ENCODE measurements around the gene CD8B2.
A peak's percentile ranks its signal among the peaks of the same experiment; 100 is the strongest.
"Not testable (repeated sequence)": the region's sequence is repeated elsewhere in the genome, so short reads cannot be mapped to it uniquely, and the experiment has no call there.

CD8B2 gene

DNA sequence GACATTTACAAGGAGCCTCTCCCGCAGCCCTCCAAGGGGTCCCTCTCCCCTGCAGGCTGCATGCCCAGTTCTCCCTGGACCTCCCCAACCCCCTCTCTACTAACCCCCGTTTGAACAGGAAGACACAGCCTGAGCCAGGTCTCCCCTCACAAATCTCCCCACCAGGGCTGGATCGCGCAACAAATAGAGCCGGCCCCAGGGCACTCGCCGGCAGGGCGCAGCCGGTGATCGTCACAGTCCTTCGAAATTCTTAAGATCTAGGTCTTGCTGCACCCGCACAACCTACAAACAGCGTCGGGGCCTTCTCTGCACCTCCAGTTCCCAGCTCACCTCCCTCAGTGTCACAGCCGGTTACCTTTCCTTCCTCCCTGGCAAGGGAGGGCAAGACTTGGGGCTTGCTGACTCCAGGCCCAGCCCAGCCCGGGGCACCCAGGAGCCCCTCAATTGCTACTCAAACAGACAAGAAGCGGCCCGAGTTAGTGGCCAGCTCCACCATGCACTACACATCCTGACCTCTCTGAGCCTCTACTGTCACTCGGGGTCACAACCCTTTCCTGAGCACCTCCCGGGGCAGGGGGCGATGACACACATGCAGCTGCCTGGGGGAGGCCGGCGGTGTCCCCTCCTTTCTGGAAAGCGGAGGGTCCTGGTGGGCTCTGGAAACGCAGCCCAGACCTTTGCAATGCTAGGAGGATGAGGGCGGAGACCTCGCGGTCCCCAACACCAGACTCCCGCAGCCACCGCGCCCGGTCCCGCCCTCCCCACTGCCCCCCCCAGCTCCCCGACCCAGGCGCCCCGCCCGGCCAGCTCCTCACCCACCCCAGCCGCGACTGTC lies at the start of gene CD8B2:
TSS of gene CD8B2 (plus strand) at position 814 of the 835 bp plus-strand sequence. CDS start 63 bp downstream, outside the sequence.
- DNase-seq (ENCODE audit: low spot score) = not testable (repeated sequence)

DNA sequence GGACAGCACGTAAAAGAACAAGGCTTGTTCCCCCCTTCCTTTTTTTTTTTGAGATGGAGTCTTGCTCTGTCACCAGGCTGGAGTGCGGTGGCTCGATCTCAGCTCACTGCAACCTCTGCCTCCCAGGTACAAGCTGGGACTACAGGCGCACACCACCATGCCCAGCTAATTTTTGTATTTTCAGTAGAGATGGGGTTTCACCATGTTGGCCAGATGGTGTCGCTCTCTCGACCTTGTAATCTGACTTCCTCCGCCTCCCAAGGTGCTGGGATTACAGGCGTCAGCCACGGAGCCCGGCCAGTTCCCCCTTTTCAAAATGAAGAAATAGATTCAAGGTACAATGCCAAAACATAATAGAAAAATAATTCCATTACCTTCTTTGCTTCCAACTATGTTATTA lies 25.3 kb upstream of the CD8B2 start:
- not testable (repeated sequence) for DNase-seq (ENCODE audit: low spot score)

DNA sequence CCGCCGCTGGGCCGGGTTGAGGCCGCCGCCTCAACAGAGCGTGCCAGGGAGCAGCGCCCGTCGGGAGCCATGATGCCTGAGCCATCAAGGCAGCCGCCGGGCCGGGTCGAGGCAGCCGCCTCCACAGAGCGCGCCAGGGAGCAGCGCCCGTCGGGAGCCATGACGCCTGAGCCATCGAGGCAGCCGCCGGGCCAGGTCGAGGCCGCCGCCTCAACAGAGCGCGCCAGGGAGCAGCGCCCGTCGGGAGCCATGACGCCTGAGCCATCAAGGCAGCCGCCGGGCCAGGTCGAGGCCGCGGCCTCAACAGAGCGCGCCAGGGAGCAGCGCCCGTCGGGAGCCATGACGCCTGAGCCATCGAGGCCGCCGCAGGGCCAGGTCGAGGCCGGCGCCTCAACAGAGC lies 19.6 kb upstream of the CD8B2 start:
- DNase-seq (ENCODE audit: low spot score) = not testable (repeated sequence)

DNA sequence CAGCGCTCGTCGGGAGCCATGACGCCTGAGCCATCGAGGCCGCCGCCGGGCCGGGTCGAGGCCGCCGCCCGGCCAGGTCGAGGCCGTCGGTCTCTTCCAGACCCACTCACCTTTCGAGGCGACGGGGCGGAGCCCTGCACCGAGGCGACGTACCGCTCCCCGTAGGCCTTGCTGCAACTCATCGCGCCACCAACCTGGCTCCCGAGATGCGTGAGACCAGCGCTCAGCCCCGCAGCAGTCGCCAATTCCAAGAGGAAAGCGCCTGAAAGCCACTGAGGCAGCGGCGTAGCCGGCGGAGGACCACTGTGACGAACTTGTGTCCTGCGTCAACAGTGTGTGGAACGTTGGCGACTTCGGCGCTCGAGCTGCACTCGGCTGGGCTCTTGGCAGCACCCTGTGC lies 19.1 kb upstream of the CD8B2 start, which contains the start of gene RGPD3:
TSS of gene RGPD3 (minus strand) at position 307 of the 400 bp plus-strand sequence. CDS start at position 182, 125 bp downstream.
- DNase-seq (ENCODE audit: low spot score) = not testable (repeated sequence)

DNA sequence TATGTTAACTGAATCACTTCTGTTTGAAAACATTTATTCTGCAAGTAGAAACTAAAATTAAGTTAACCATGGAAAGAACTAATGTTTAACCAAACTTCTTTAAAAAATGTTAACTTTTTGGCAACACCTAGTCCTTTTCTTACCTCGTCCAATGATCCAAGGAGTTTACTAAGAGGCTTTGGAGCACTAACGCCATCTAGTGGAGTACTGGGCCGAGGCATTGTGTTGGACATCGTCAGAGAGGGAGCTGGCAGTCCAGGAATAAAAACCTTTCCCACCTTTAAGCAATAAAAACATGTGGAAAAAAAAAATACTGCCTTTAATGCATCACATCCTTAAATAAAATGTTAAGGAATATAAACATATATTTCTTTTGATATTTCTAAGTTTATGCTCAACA lies 16.5 kb upstream of the CD8B2 start:
- not testable (repeated sequence) for DNase-seq (ENCODE audit: low spot score)

DNA sequence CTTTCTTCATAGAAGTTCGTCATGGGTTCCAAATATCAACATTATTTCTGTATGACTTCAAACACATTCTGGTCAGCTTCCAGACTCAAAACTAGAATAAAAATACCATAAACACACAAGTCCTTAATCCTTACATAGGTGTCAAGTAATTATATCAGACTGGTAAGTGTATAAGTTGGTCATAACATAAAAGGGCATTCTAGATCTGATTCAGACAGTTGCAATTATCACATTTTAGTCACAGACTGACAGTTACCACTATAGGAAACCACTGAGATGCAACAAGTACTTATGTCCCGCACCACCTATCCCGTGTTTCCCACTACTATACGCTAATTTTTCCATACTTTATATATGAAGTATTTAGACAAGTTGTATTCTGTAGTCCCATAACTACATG lies 9.5 kb upstream of the CD8B2 start:
- DNase-seq (ENCODE audit: low spot score) = not testable (repeated sequence)

DNA sequence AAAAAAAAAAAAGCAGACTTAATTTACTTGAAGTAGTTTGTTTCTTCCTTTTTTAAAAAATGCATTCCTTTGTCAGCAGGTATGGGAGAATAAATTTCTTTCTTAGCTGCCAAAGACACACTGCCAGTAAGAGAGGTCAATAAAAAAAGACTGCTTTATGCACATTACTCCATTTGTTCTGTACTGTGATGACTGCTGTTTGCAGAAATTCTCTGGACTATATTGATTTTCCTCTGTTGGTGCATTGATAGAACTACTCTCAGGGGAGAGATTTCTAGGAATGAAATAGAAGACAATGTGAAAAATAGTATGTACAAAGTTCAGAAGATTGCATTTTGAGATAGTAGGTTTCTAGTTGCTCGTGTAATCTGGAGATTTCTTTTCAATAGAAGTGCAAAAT lies 7.6 kb upstream of the CD8B2 start:
- not testable (repeated sequence) for DNase-seq (ENCODE audit: low spot score)

DNA sequence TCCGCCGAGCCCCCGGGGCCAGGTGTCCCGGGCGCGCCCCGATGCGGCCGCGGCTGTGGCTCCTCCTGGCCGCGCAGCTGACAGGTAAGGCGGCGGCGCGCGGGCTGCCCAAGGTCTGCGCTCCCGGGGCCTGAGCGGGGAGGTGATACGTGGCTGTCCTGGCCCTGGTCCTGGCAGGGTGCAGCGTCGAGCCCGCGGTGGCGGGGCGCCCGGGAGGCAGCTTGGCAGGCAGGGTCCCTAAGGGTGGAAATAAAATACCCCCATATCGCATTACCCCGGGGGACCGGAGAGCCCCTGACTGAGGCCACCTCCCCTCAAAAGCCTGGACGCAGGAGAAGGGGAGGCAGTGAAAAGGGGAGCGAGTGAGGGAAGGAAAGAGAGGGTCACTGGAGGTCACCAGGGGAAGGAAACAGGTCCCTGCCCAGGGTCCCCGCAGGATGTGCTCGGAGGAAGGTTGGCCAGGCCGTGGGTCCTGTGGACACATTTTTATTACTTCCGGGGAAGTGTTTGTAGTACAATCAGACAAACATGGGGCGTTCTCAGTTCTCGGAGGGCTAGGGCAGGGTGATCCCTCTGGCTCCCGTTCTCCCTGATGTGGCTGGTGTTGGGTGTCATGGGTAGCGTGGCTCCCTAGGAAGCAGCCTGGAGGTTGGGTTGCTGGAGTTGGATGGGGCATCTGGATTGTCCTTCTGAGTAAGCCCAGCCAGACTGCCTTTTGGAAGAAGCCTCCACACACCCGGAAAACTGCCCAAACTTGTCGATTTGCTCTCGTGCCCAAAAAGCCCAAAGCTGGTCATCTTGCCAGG lies 425 bp downstream of the CD8B2 start:
- not testable (repeated sequence) for DNase-seq (ENCODE audit: low spot score)

DNA sequence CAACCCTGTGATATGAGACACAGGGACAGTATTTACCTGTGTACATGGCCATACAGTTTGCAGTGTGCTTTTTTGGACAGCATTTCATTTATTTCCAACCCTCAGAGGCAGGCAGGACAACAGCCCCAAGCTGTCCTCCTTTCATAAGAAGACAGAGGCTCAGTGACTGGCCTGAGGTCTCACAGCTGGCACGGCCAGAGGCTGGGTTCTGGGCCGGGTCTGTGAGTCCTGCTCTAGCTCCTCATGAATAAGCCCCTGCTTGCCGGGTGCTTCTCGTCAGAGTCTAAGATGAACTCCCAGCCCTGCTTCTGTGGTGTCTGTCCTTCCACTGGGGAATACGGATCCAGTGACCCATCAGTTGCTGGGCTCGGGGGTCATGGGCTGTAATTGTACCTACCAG lies 2.5 kb downstream of the CD8B2 start:
- DNase-seq (ENCODE audit: low spot score) = not testable (repeated sequence)

DNA sequence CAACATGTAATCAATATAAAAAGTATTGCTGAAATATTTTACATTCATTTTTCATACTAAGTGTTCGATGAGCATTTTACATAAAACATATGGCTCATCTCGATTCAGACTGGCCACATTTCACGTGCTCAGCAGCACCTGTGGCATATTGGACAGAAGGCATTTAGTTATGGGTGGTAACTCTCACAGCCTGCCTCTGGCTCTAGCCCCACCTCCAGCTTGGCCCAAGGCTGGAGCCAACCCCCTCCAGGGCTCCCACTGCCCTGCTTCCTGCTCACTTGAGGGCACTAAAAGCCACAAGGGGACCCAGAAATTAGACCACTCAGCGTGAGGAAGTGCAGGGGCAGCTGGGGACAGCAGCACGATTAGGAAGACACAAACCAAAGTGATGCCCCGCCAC lies 5.2 kb downstream of the CD8B2 start:
- DNase-seq (ENCODE audit: low spot score) = not testable (repeated sequence)

DNA sequence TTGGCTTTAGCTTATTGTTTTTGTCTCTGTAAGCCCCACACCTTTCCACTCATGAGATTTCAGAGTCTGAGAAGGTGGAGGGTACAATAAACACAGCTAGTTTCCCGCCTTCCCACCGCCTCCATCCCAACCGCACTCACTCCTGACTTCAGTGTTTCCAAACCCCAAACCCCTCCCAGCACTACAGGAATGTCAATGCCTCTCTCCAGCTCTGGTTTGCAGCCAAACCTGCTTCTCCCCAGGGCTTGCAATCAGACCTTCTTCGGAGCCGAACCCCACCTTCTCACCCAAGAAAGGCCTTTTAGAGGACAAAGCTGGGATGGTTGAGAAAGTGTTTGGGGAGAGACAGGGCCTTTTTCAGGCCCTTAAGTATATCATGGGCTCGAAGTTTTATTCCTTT lies 5.7 kb downstream of the CD8B2 start:
- not testable (repeated sequence) for DNase-seq (ENCODE audit: low spot score)

DNA sequence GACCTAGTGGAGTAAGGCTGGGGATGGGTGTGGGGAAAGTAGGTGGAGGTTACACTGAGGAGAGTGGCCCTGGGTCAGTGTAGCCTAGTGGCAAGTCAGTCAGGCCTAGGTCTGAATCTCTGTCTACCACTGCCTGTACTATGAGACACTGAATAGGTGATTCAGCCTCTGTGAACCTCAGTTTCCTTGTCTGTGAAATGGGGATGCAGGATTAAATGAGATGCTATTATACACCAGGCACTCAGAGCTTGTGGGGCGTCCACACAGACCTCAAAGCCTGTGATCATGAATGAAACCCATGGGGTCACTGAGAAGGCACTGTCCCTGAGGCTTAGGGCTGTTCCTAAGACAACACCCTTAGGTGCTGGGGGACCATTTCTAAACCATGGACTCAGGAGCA lies 11.4 kb downstream of the CD8B2 start:
- not testable (repeated sequence) for DNase-seq (ENCODE audit: low spot score)

DNA sequence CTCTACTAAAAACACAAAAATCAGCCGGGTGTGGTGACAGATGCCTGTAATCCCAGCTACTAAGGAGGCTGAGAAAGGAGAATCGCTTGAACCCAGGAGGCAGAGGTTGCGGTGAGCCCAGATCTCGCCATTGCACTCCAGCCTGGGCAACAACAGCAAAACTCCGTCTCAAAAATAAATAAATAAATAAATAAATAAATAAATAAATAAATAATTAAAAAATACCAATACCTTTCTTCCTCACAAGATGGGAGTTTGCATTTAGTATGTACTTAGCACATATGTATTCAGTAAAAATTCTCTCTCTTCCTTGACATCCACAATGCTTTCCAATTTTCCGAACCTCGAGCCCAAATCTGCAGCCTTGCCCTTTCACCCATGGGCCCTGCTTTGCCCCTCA lies 13.2 kb downstream of the CD8B2 start:
- not testable (repeated sequence) for DNase-seq (ENCODE audit: low spot score)

DNA sequence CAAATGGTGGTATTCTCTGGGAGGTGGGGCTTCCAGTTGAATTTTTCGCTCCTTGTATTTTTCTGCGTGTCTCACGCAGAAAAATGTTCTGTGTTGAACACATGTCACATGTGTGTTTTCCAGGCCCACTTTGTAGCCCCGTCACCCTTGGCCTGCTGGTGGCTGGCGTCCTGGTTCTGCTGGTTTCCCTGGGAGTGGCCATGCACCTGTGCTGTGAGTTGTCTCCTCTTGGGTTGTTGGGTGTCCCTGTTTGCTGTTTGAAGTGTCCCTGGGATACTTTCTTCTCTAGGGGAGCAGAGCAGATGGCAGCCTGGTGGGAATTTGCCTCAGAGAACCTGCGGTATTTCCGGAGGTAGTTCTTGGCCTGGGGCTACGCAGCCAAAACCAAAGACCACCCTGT lies 15.2 kb downstream of the CD8B2 start:
- DNase-seq (ENCODE audit: low spot score) = not testable (repeated sequence)

DNA sequence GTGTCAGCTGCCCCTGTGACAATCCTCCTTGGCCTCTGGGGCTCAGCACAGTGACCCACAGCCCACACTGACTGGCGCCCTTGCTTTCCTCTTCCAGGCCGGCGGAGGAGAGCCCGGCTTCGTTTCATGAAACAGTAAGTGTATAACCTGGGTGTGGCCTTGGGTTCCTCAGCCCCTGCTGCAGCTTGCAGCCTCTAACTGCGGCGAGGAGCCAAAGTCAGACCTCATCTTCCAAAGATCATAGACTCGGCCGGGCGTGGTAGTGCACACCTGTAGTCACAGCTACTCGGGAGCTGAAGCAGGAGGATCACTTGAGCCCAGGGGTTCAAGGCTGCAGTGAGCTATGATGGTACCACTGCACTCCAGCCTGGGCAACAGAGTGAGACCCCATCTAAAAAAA lies 17.0 kb downstream of the CD8B2 start:
- DNase-seq (ENCODE audit: low spot score) = not testable (repeated sequence)

DNA sequence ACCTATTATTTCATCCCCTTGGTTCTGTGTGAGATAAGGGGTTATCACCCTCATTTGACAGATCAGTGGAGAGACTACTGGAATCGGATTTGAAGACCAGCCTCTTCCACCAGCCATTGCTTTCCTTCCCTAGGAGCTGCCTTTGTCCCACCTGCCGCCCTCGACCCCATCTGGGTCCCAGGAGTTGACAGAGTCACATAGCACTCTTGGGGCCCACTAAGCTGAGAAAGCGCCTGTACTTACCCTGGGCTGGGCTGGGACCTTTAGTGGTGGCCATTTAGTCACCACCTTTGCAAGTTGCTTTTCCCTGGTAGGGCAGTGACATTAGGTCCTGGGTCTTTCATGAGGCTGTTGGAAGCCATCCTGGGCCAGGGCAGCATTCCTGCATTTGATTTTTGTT lies 17.6 kb downstream of the CD8B2 start:
- not testable (repeated sequence) for DNase-seq (ENCODE audit: low spot score)

DNA sequence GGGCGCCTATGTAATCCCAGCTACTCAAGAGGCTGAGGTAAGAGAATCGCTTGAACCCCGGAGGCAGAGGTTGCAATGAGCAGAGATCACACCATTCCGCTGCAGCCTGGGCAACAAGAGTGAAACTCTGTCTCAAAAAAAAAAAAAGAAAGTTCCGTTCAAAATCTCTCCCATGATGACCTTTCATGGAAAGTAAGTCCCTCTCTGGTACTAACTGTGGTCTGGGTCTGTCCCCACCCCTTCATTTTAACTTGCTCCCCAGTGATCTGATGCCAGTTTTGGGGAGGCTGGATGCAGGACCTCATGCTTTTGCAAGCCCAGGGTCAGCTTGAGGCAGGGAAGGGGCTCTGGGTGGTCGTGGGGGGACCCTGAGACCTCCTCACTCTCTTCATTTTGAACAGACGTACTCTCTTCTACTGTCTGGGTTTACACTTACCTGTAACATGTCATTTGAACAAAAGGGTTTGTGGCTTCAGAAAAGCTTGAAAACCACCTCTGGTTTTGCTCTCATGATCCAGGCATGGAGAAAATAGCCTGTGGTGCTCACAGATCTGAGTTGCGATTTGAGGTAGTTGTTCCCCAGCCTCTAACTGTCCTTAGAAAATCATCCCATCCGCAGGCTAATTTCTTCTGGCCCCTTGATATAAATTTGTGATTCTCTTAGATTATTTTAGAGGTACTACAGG lies 19.0 kb downstream of the CD8B2 start:
- not testable (repeated sequence) for DNase-seq (ENCODE audit: low spot score)

DNA sequence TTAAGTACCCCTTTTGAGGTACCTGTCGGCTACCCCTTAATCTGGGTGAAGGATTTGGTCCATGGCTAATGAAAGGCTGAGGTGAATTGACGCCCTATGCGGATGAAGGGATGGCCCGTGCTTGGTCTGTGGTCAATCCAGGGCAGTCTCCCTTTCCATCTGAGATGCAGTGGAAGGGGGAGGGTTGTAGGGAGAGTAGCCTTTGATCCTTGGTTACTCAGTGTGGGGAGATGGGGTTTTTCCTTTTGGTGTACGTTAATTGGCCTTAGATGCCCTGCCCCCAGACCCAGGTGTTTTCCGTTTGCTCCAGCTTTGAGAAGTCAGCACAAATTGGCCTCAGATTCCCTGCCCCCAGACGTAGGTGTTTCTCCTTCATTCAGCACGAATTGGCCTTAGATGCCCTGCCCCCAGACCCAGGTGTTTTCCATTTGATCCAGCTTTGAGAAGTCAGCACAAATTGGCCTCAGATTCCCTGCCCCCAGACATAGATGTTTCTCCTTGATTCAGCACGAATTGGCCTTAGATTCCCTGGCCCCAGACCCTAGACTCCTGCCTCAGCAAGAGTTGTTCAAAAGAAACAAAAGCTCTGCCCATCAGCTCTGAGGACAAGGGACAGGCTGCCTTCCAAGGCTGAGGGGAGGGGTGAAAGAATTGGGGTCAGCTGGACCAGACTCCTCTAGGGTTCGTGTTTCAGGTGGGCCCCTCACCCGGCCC lies 21.7 kb downstream of the CD8B2 start:
- DNase-seq (ENCODE audit: low spot score) = not testable (repeated sequence)

DNA sequence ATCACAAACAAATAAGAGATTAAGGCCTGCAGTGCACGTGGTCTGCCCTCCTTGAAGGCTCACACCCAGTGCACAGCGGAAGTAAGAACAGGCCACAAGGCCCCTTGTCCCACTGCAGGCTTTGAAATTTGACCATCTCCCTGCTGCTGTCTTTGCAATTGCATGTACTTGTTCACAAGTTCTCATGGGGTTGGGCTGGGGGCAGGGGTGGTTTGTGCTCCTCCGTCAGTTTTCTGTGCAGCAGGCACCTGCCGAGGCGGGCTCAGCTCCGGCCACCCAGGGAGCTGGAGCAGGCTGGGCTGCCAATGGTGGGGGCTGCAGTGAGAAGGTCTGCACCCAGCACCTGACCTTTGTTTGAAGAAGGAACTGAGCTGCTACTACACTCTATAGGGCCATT lies 22.2 kb downstream of the CD8B2 start:
- not testable (repeated sequence) for DNase-seq (ENCODE audit: low spot score)

DNA sequence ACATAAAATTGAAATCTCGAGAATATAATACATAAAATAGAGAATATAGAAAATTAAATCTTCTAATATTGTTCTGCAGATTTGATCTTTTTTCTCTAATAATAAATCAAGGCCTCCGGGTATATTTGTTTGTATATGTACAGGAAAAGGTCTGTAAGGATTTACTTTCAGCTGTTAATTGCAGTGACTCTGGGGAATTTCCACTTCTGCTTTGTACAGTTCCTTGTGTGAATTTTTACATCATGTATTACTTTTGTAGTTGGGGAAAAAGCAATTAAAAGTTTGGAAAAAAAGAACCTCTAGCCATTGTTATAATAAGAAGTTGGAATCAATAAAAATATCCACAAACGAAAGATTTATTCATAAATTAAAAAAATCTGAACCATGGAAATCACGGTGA lies 23.6 kb downstream of the CD8B2 start:
- DNase-seq (ENCODE audit: low spot score) = not testable (repeated sequence)

DNA sequence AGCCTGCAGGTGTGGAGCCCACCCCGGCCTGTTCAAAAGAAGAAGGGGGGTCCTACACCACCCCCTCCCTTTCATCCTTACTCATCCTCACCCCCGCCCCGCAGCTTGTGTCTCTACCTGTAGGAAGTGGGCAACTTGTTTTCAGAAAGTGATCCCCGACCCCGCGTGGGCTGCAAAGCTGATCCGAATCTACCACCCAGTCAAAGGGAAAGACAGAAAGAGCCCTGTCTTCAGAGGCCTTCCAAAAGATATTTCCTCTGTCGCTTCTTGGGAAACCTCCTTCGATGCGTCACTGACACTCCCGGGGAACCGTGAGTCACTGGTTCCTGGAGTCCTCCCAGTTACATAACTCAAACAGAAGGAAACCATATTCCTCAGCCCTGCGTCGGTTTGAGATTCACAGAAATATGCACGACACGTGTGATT lies 24.3 kb downstream of the CD8B2 start:
- peak; percentile 50 for DNase-seq (ENCODE audit: low spot score)
